WI38 (cell line): ENCODE measurements around the gene BMPR1A.

Experiments
- H3K4me3 ChIP-seq: 2 replicates; pipeline ENCODE4 v1.5.1; 2011; ENCODE audit warnings: low read depth, mild to moderate bottlenecking, control low read depth, low read length
- TF ChIP-seq, protein P1 (sequence below): IDR thresholded peaks from 2 replicates; pipeline ENCODE4 v1.5.1; 2012; ENCODE audit warnings: low read depth, mild to moderate bottlenecking, control low read depth, low read length

Gene BMPR1A

GRCh38 chr10:86802473-86803108 lies 46.2 kb downstream of the BMPR1A start:
- H3K4me3 ChIP-seq, result no peak overlapping the region
- TF ChIP-seq, protein P1, sequence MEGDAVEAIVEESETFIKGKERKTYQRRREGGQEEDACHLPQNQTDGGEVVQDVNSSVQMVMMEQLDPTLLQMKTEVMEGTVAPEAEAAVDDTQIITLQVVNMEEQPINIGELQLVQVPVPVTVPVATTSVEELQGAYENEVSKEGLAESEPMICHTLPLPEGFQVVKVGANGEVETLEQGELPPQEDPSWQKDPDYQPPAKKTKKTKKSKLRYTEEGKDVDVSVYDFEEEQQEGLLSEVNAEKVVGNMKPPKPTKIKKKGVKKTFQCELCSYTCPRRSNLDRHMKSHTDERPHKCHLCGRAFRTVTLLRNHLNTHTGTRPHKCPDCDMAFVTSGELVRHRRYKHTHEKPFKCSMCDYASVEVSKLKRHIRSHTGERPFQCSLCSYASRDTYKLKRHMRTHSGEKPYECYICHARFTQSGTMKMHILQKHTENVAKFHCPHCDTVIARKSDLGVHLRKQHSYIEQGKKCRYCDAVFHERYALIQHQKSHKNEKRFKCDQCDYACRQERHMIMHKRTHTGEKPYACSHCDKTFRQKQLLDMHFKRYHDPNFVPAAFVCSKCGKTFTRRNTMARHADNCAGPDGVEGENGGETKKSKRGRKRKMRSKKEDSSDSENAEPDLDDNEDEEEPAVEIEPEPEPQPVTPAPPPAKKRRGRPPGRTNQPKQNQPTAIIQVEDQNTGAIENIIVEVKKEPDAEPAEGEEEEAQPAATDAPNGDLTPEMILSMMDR, result no peak

DNA sequence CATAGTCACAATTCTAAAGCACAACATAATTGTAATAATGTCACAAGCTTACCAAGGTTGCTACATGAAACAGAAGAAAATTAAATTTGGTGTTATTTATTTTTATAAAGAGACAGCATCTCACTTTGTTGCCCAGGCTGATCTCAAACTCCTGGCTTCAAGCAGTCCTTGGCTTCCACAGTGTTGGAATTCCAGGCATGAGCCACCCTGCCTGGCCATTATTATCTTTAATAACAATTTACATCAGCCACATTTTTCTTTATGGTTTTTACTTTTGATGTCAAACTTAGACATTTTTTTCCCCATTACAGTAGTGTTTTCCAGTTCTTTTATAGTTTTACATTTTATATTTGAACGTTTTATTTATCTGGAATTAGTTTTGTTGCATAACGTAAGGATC lies 46.7 kb downstream of the BMPR1A start:
- no peak overlapping the region for H3K4me3 ChIP-seq
- TF ChIP-seq, protein P1, result no peak

- TF ChIP-seq, protein P1, result no peak
- no peak overlapping the region for H3K4me3 ChIP-seq
These were observed 48.4 kb downstream of the BMPR1A start for GRCh38 chr10:86804805-86805204.

GRCh38 chr10:86813101-86813500 lies 56.7 kb downstream of the BMPR1A start:
- H3K4me3 ChIP-seq, result no peak overlapping the region
- TF ChIP-seq, protein P1, result no peak

DNA sequence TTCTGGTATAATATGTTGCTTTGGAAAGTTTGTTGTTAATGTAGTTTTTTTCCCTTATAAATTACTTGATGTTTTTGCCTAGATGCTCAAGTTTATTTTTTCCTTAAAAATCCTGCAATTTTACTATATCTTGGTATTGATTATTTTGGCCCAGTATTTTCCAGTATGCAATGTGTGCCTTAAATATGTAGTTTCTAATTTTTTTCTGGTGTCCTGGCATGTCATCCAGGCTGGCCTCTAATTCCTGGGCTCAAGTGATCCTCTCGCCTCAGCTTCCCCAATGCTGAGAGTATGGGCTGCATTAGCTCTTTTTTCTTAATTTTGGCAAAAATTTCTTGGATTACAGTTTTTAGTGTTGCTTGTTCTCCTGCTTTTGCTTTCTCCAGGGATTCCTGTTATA lies 57.6 kb downstream of the BMPR1A start:
- TF ChIP-seq, protein P1, result no peak
- no peak overlapping the region for H3K4me3 ChIP-seq

DNA sequence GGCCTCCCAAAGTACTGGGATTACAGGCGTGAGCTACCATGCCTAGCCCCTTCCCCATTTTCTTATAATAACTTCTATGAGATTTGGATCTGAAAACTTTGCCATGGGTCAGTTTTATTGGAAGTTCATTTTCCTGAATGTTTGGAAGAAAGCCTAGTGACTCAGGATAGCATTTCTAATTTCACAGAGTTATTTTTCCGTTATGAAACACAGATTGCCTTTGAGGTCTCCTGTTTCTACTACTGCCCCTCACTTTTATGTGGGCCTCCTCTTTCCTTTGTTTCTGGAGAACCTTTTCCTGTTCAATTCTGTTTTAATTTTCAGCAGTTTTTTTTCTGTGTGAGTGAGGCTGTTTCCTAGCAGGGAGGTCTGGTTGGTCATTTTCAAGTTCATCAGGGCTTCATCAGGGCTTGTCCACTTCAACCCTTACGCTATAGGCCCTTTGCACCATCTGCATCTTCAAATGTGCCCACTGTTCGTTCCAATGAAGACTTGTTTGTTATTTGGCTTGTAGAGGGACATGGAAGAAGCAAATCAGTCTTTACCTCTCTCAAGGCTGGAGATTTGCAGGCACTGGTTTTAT lies 58.7 kb downstream of the BMPR1A start:
- H3K4me3 ChIP-seq, result no peak overlapping the region

DNA sequence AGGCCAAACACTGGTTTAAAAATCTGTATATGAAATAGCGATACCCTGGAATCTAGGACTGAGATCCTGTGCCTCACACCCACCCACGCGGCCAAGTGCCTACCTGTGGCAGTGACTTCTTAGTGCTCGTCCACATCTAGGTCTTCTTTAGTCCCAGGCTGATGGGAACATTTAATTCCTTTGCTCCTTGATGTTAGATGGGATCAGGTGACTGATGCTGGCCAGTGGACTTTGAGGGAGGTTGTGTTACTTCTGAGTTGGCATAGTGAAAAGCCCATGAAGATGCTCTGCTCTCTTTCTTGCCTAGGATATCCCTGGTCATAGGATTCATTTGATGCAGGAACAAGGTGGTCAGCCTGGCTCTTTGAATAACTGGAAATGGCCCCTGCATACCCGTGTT lies 59.2 kb downstream of the BMPR1A start:
- H3K4me3 ChIP-seq, result no peak overlapping the region
- TF ChIP-seq, protein P1, result no peak

More for the DNA sequence above, 58.7 kb downstream of the BMPR1A start:
- TF ChIP-seq, protein P1, result no peak
